HG03064 (cell line): ENCODE data around the gene LRRC3.
"Not testable (repeated sequence)": the region's sequence is repeated elsewhere in the genome, so short reads cannot be mapped to it uniquely, and the experiment has no call there.

Source experiments
- ATAC-seq: cut with Tn5 transposase; IDR thresholded peaks from one replicate; pipeline ENCODE4 v1.9.1; 2021; ENCODE audit warnings: low read depth; ENCODE audit not compliant: unreplicated experiment

Gene LRRC3

GRCh38 chr21:44494418-44494817 lies 39.1 kb downstream of the LRRC3 start:
- ATAC-seq: no peak

- ATAC-seq: no peak
Measured at GRCh38 chr21:44494956-44495355, 39.6 kb downstream of the LRRC3 start.

- no peak for ATAC-seq
Measured at GRCh38 chr21:44495611-44496563, 40.6 kb downstream of the LRRC3 start.

GRCh38 chr21:44496564-44497550 lies 41.5 kb downstream of the LRRC3 start:
- no peak for ATAC-seq

GRCh38 chr21:44497703-44498126 lies 42.4 kb downstream of the LRRC3 start:
- no peak for ATAC-seq

- ATAC-seq: no peak
Measured at GRCh38 chr21:44498280-44499210, 43.2 kb downstream of the LRRC3 start.

GRCh38 chr21:44499211-44499560 lies 43.9 kb downstream of the LRRC3 start:
- ATAC-seq: no peak

GRCh38 chr21:44499631-44500030 lies 44.3 kb downstream of the LRRC3 start:
- ATAC-seq: no peak

- no peak for ATAC-seq
Measured at GRCh38 chr21:44500111-44500510, 44.8 kb downstream of the LRRC3 start.

GRCh38 chr21:44502171-44502958 lies 47.1 kb downstream of the LRRC3 start:
- ATAC-seq: no peak

GRCh38 chr21:44503006-44503889 lies 47.9 kb downstream of the LRRC3 start:
- ATAC-seq: not testable (repeated sequence)

- no peak for ATAC-seq
Measured at GRCh38 chr21:44503901-44504399, 48.6 kb downstream of the LRRC3 start.

GRCh38 chr21:44505673-44506278 lies 50.5 kb downstream of the LRRC3 start:
- ATAC-seq: no peak

GRCh38 chr21:44506279-44507255 lies 51.3 kb downstream of the LRRC3 start:
- no peak for ATAC-seq

GRCh38 chr21:44507673-44508425 lies 52.5 kb downstream of the LRRC3 start:
- no peak for ATAC-seq

GRCh38 chr21:44508426-44508710 lies 53.1 kb downstream of the LRRC3 start:
- ATAC-seq: no peak
